ENCODE data around the gene DNAJC24.
"Not testable (repeated sequence)": the region's sequence is repeated elsewhere in the genome, so short reads cannot be mapped to it uniquely, and the experiment has no call there.

Gene DNAJC24

GRCh38 chr11:31369348-31370329 lies at the start of gene DNAJC24, which contains the start of gene DCDC1:
Gene DNAJC24 (plus strand): TSS chr11:31369860. CDS start chr11:31370749, 889 bp downstream.
Gene DCDC1 (minus strand): TSS chr11:31369739. CDS start chr11:31328280, 41,459 bp downstream.
- DNase-seq, result peak; percentile 94

GRCh38 chr11:31321494-31321893 lies 48.2 kb upstream of the DNAJC24 start:
- not testable (repeated sequence) for DNase-seq

GRCh38 chr11:31323145-31323544 lies 46.5 kb upstream of the DNAJC24 start:
- no peak for DNase-seq

GRCh38 chr11:31325160-31325559 lies 44.5 kb upstream of the DNAJC24 start:
- DNase-seq, result no peak

GRCh38 chr11:31326470-31327148 lies 43.1 kb upstream of the DNAJC24 start:
- DNase-seq, result no peak

- no peak for DNase-seq
These were observed 42.2 kb upstream of the DNAJC24 start for GRCh38 chr11:31327417-31327816.

- no peak for DNase-seq
These were observed 41.0 kb upstream of the DNAJC24 start for GRCh38 chr11:31328697-31329096.

- DNase-seq, result no peak
These were observed 31.9 kb upstream of the DNAJC24 start for GRCh38 chr11:31337806-31338205.

GRCh38 chr11:31340903-31341572 lies 28.6 kb upstream of the DNAJC24 start:
- DNase-seq, result peak; percentile 38

- peak; percentile 2 for DNase-seq
These were observed 18.5 kb upstream of the DNAJC24 start for GRCh38 chr11:31351168-31351567.

GRCh38 chr11:31355131-31355530 lies 14.5 kb upstream of the DNAJC24 start:
- peak; percentile 86 for DNase-seq

- DNase-seq, result no peak
These were observed 13.8 kb upstream of the DNAJC24 start for GRCh38 chr11:31355817-31356216.

- DNase-seq, result no peak
These were observed 7.9 kb upstream of the DNAJC24 start for GRCh38 chr11:31361743-31362142.

- no peak for DNase-seq
These were observed 2.9 kb upstream of the DNAJC24 start for GRCh38 chr11:31366795-31367194.

- no peak for DNase-seq
These were observed 6.2 kb downstream of the DNAJC24 start for GRCh38 chr11:31375879-31376278.

GRCh38 chr11:31383116-31383515 lies 13.5 kb downstream of the DNAJC24 start:
- no peak for DNase-seq

GRCh38 chr11:31387379-31387778 lies 17.7 kb downstream of the DNAJC24 start:
- DNase-seq, result no peak

GRCh38 chr11:31397239-31397834 lies 27.7 kb downstream of the DNAJC24 start:
- DNase-seq, result peak; percentile 52

- no peak for DNase-seq
These were observed 35.0 kb downstream of the DNAJC24 start for GRCh38 chr11:31404614-31405013.

- DNase-seq, result no peak
These were observed 38.5 kb downstream of the DNAJC24 start for GRCh38 chr11:31408201-31408600.

- DNase-seq, result no peak
These were observed 43.3 kb downstream of the DNAJC24 start for GRCh38 chr11:31412946-31413345.

- DNase-seq, result no peak
These were observed 44.7 kb downstream of the DNAJC24 start for GRCh38 chr11:31414338-31414737.

GRCh38 chr11:31415435-31415834 lies 45.8 kb downstream of the DNAJC24 start:
- no peak for DNase-seq
